ENCODE measurements around the gene ELMO3. TPM values are rescaled to one million over a fixed set of nuclear protein-coding genes. Genes with fewer than 3 reads are reported as not detected.

ELMO3 gene
- total and polyA plus RNA-seq, 2 of the 13 experiments (the other 11 are each of a cell fraction or from before 2014, with no cell fraction given) = 2.6 to 4.0 TPM

- TF ChIP-seq, protein P1, sequence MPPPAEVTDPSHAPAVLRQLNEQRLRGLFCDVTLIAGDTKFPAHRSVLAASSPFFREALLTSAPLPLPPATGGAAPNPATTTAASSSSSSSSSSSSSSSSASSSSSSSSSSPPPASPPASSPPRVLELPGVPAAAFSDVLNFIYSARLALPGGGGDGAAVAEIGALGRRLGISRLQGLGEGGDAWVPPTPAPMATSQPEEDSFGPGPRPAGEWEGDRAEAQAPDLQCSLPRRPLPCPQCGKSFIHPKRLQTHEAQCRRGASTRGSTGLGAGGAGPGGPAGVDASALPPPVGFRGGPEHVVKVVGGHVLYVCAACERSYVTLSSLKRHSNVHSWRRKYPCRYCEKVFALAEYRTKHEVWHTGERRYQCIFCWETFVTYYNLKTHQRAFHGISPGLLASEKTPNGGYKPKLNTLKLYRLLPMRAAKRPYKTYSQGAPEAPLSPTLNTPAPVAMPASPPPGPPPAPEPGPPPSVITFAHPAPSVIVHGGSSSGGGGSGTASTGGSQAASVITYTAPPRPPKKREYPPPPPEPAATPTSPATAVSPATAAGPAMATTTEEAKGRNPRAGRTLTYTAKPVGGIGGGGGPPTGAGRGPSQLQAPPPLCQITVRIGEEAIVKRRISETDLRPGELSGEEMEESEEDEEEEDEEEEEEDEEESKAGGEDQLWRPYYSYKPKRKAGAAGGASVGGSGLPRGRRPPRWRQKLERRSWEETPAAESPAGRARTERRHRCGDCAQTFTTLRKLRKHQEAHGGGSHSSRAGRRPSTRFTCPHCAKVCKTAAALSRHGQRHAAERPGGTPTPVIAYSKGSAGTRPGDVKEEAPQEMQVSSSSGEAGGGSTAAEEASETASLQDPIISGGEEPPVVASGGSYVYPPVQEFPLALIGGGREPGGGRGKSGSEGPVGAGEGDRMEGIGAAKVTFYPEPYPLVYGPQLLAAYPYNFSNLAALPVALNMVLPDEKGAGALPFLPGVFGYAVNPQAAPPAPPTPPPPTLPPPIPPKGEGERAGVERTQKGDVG (CRISPR knock-in tag; IDR thresholded peaks at IDR 0.05; ENCODE audit: borderline replicate concordance) = peak; percentile 36; the same call in 1 of the 2 replicates
- TF ChIP-seq ZNF441 (CRISPR knock-in tag; IDR thresholded peaks at IDR 0.05; ENCODE audit: borderline replicate concordance) = 0 out of 2 replicates have a peak, but pooled peaks have one; percentile 25
- no peak for TF ChIP-seq ISL2 (CRISPR knock-in tag; IDR thresholded peaks at IDR 0.05)
- TF ChIP-seq MTA1 (CRISPR knock-in tag; IDR thresholded peaks at IDR 0.05; ENCODE audit: borderline replicate concordance) = peak; percentile 91; the same call in 1 of the 2 replicates
- no peak for TF ChIP-seq ZNF652 (CRISPR knock-in tag; IDR thresholded peaks at IDR 0.05; ENCODE audit: borderline replicate concordance, low read depth)
- peak; percentile 82; the same call in 1 of the 2 replicates for TF ChIP-seq TFDP1 (CRISPR knock-in tag; IDR thresholded peaks at IDR 0.05; ENCODE audit: borderline replicate concordance)
- TF ChIP-seq GTF2F1 (IDR thresholded peaks at IDR 0.05; ENCODE audit: low read length) = no peak
- no peak for TF ChIP-seq TEF (CRISPR knock-in tag; IDR thresholded peaks at IDR 0.05)
- TF ChIP-seq POLR2AphosphoS2 (IDR thresholded peaks at IDR 0.05; ENCODE audit: low read depth, low read length) = no peak
- TF ChIP-seq, protein P2, sequence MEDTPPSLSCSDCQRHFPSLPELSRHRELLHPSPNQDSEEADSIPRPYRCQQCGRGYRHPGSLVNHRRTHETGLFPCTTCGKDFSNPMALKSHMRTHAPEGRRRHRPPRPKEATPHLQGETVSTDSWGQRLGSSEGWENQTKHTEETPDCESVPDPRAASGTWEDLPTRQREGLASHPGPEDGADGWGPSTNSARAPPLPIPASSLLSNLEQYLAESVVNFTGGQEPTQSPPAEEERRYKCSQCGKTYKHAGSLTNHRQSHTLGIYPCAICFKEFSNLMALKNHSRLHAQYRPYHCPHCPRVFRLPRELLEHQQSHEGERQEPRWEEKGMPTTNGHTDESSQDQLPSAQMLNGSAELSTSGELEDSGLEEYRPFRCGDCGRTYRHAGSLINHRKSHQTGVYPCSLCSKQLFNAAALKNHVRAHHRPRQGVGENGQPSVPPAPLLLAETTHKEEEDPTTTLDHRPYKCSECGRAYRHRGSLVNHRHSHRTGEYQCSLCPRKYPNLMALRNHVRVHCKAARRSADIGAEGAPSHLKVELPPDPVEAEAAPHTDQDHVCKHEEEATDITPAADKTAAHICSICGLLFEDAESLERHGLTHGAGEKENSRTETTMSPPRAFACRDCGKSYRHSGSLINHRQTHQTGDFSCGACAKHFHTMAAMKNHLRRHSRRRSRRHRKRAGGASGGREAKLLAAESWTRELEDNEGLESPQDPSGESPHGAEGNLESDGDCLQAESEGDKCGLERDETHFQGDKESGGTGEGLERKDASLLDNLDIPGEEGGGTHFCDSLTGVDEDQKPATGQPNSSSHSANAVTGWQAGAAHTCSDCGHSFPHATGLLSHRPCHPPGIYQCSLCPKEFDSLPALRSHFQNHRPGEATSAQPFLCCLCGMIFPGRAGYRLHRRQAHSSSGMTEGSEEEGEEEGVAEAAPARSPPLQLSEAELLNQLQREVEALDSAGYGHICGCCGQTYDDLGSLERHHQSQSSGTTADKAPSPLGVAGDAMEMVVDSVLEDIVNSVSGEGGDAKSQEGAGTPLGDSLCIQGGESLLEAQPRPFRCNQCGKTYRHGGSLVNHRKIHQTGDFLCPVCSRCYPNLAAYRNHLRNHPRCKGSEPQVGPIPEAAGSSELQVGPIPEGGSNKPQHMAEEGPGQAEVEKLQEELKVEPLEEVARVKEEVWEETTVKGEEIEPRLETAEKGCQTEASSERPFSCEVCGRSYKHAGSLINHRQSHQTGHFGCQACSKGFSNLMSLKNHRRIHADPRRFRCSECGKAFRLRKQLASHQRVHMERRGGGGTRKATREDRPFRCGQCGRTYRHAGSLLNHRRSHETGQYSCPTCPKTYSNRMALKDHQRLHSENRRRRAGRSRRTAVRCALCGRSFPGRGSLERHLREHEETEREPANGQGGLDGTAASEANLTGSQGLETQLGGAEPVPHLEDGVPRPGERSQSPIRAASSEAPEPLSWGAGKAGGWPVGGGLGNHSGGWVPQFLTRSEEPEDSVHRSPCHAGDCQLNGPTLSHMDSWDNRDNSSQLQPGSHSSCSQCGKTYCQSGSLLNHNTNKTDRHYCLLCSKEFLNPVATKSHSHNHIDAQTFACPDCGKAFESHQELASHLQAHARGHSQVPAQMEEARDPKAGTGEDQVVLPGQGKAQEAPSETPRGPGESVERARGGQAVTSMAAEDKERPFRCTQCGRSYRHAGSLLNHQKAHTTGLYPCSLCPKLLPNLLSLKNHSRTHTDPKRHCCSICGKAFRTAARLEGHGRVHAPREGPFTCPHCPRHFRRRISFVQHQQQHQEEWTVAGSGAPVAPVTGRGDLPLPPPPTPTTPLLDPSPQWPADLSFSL (CRISPR knock-in tag; IDR thresholded peaks at IDR 0.05) = no peak
- peak; percentile 98 for TF ChIP-seq KDM2A (CRISPR knock-in tag; IDR thresholded peaks at IDR 0.05; ENCODE audit: borderline replicate concordance, low read depth)
- no peak for TF ChIP-seq KDM4B (CRISPR knock-in tag; IDR thresholded peaks at IDR 0.05)
- TF ChIP-seq ZBTB43 (CRISPR knock-in tag; conservative IDR thresholded peaks at IDR 0.05) = no peak
Observed at GRCh38 chr16:67177743-67178699, 20.9 kb upstream of the ELMO3 start (continued).

Measured in HepG2 (cell line).